OCI-LY7 (cell line): Measurements from ENCODE around the gene LRRC59.

Experiments
- EZH2phosphoT487 ChIP-seq: fragments of 200-600 bp; sonication (generic); IDR thresholded peaks from 2 replicates; pipeline ENCODE4 v1.6.1; 2018; ENCODE audit warnings: low read depth, borderline replicate concordance, mild to moderate bottlenecking, mixed run types, antibody characterized with exemption, low read length, moderate library complexity, mixed read lengths
- TF ChIP-seq, protein P1 (sequence below): fragments of 200-600 bp; sonication (generic); conservative IDR thresholded peaks from 2 replicates; pipeline ENCODE4 v1.5.1; 2014; ENCODE audit warnings: mild to moderate bottlenecking, antibody characterized with exemption, low read length, moderate library complexity, mixed read lengths

DNA sequence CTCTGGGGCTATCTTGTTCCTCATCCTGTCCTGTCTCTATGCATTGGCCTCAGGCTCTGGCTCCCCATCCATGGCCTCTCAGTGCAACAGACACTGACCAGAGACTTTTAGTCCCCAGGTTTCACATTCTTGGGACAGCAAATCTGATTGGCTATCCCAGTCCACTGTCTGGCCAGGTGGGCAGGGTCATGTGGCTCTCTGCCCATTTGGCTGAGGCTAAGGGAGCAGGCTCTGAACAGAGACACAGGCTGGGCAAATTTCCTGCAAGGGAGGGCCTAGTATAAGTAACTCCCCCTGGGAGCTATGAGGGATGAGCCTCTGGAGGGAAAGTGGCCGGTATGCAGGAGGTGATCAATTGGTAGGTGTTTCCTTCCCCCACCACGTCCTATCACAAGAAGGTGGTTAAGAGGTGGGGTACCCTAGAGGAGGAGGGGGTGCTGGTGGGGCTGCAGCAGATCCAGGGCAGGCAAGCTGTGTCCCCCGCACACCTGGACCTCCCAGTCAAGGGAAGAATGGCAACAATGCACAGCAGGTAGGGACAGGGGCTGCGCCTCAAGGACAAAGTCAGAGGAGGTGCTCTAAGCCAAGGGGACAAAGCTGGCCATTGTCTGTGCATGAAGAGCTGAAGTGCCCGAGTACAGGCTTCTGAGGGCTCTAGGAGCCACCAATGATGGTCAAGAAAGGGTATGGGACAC lies 38.2 kb downstream of the LRRC59 start:
- TF ChIP-seq, protein P1, sequence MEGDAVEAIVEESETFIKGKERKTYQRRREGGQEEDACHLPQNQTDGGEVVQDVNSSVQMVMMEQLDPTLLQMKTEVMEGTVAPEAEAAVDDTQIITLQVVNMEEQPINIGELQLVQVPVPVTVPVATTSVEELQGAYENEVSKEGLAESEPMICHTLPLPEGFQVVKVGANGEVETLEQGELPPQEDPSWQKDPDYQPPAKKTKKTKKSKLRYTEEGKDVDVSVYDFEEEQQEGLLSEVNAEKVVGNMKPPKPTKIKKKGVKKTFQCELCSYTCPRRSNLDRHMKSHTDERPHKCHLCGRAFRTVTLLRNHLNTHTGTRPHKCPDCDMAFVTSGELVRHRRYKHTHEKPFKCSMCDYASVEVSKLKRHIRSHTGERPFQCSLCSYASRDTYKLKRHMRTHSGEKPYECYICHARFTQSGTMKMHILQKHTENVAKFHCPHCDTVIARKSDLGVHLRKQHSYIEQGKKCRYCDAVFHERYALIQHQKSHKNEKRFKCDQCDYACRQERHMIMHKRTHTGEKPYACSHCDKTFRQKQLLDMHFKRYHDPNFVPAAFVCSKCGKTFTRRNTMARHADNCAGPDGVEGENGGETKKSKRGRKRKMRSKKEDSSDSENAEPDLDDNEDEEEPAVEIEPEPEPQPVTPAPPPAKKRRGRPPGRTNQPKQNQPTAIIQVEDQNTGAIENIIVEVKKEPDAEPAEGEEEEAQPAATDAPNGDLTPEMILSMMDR: no peak
- no peak for TF ChIP-seq EZH2phosphoT487
